ENCODE measurements around the gene PADI1.

- TF ChIP-seq CTCF (IDR thresholded peaks at IDR 0.05) (no peak), POLR2A (IDR thresholded peaks at IDR 0.05) (no peak)
These were observed 38.3 kb downstream of the PADI1 start for GRCh38 chr1:17243274-17243673.
